Fibroblast of pulmonary artery (primary cell): ENCODE measurements around the gene TSKS.
A peak's percentile ranks its signal among the peaks of the same experiment; 100 is the strongest.

Experiments used
- DNase-seq: peaks from one replicate; pipeline ENCODE4 v3.0.0-alpha.2; 2010; ENCODE audit warnings: low read depth
- H3K4me3 ChIP-seq: replicated peaks from 2 replicates; pipeline ENCODE4 v1.5.1; 2011; ENCODE audit warnings: low read depth, mild to moderate bottlenecking, control low read depth, low read length, moderate library complexity
- CTCF ChIP-seq: IDR thresholded peaks from 2 replicates; pipeline ENCODE4 v1.5.1; 2011; ENCODE audit warnings: mild to moderate bottlenecking, control low read depth, low read length, inconsistent platforms; ENCODE audit errors: missing control alignments

TSKS gene

DNA sequence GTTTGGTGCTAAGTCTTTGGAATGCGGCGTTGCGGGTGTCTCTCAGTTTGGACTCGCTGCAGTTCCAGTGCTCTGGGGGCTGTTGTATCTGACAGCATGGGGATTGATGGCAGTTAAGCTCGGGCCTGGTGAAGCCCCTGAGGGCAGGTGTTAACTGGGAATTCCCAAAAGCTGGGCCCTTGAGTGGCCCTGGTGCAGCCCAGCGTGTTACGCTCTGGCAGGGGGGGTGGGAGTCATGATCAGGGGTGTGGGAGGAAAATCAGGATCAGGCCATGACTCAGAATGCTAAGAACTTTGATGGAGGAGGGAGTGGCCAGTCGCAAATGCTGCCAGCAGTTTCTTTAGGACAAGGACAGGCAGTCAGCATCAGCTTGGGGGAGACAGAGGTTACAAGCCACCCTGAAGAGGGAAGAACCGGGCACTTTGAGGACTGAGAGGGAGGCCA is 23.3 kb upstream of the TSKS start:
- TF ChIP-seq CTCF, result no peak

DNA sequence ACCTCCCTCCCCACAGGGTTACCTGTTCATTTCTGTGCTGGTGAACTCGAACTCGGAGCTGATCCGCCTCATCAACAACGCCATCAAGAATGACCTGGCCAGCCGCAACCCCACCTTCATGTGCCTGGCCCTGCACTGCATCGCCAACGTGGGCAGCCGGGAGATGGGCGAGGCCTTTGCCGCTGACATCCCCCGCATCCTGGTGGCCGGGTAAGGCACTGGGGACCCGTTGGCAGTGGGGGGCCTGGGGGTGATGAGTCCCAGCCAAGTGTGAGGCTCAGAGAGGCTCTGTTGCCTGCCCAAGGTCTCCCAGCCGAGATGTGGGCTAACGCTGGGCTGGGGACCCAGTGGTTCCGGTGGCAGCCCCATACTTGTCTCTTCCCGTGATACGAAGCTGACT is 19.4 kb upstream of the TSKS start:
- DNase-seq, result no peak
- H3K4me3 ChIP-seq, result no peak overlapping the region
- TF ChIP-seq CTCF, result no peak

More for the DNA sequence above, 23.3 kb upstream of the TSKS start:
- no peak overlapping the region for H3K4me3 ChIP-seq
- DNase-seq, result peak; percentile 49

DNA sequence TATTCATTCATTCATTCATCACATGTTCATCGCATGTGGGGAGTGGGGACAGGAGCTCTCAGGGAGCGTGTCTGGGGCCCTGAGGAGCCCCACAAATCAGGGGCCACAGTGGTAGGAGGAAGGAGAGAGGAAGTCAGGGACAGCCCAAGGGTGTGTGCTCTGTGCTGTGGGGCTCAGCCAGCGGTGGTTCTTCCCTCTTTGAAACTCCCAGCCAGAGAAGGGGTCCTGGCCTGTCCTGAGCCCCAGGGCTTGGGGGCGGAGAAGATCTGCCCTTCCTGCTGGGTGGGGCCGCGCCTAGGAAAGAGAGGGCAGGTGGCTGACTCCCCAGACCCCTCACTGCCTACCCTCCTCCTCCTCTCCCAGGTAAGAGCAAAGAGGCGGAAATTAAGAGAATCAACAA is 18.3 kb upstream of the TSKS start:
- DNase-seq, result no peak
- no peak overlapping the region for H3K4me3 ChIP-seq
- TF ChIP-seq CTCF, result no peak

DNA sequence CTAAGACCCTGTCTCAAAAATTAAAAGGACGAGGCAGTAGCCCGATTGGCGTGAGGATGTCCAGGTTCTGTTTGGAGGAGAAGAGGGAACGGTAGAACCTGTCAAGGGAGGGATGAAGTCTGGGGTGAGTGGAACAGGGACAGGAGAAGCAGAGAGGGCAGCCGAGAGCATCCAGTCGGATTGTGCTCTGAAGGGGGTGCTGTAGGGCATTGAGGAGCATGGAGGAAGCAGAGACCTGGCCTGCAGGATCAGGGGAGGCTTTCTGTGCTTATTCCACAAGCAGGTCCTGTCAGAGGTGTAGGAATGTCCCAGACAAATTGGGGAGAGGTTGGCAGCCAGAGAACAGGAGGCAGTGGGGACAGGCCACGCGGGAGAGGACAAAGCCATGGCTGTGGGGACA is 17.8 kb upstream of the TSKS start:
- TF ChIP-seq CTCF, result no peak
- no peak overlapping the region for H3K4me3 ChIP-seq
- DNase-seq, result no peak

DNA sequence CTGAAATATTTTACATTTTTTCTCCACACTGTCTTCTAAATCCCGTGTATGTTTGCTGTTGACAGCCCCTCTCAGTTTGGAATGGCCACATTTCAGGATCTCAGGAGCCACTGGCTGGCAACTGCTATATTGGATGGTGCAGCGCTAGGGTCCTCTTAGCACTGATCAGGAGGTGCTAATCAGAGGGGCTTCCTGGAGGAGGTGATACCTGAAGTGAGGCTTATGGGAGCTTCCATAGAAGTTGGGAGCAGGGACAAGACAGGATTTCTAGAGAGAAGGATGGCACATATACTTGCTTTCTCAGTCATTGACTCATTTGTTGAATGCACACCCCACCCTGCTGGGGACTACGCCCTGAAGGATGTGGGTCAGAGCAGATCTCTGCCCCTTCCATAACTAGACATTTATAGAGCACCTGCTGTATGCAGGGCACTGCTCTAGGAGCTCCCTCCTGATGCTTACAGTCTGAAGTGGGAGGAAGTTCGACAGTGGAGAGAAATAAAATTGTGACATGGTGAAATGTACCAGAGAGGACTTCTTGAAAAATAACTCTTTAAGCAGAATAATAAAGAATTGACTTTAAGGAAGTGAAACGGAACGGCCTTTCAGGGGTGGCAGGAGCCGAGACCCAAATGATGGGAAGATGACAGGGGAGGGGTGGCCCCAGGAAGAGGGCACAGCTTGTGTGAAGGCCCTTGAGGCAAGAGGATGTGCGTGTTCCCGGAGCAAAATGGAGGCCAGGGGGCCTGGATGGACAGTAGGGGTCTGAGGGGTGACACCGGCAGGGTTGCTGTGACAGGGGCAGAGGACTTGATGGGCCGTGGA is 16.8 kb upstream of the TSKS start:
- no peak for TF ChIP-seq CTCF
- no peak for DNase-seq
- no peak overlapping the region for H3K4me3 ChIP-seq

GRCh38 chr19:49776371-49776764 is 13.3 kb upstream of the TSKS start:
- TF ChIP-seq CTCF, result no peak
- no peak overlapping the region for H3K4me3 ChIP-seq
- DNase-seq, result no peak
